KMS-11 (cell line): ENCODE data around the gene MMP14.

Source experiments
- H2AFZ ChIP-seq: fragments of 200-600 bp; sonication (generic); 2 replicates; pipeline ENCODE4 v1.6.1; 2016; ENCODE audit warnings: antibody characterized with exemption, mixed run types, low read depth
- H3K27ac ChIP-seq: fragments of 200-600 bp; sonication (generic); 2 replicates; pipeline ENCODE4 v1.6.1; 2016; ENCODE audit warnings: mild to moderate bottlenecking, mixed run types
- H3K27me3 ChIP-seq: fragments of 200-600 bp; sonication (generic); 2 replicates; pipeline ENCODE4 v1.6.1; 2017; ENCODE audit warnings: mild to moderate bottlenecking, low read depth, mixed run types, moderate library complexity; ENCODE audit not compliant: insufficient read depth
- H3K36me3 ChIP-seq: fragments of 200-600 bp; sonication (generic); 2 replicates; pipeline ENCODE4 v1.6.1; 2017; ENCODE audit warnings: mild to moderate bottlenecking, mixed run types; ENCODE audit not compliant: insufficient read depth
- H3K4me1 ChIP-seq: fragments of 200-600 bp; sonication (generic); 2 replicates; pipeline ENCODE4 v1.6.1; 2016; ENCODE audit warnings: mild to moderate bottlenecking, low read depth, mixed run types; ENCODE audit not compliant: poor library complexity, severe bottlenecking
- H3K4me2 ChIP-seq: fragments of 200-600 bp; sonication (generic); 2 replicates; pipeline ENCODE4 v1.7.0; 2016; ENCODE audit warnings: mild to moderate bottlenecking, mixed run types
- H3K4me3 ChIP-seq: fragments of 200-600 bp; sonication (generic); IDR thresholded peaks from 2 replicates; pipeline ENCODE4 v1.6.1; 2017; ENCODE audit warnings: low read depth, low read length, mixed read lengths; ENCODE audit not compliant: insufficient read depth
- H3K79me2 ChIP-seq: fragments of 200-600 bp; sonication (generic); 2 replicates; pipeline ENCODE4 v1.6.1; 2016; ENCODE audit warnings: low read depth, mixed run types; ENCODE audit not compliant: insufficient read depth
- H3K9ac ChIP-seq: fragments of 200-600 bp; sonication (generic); 2 replicates; pipeline ENCODE4 v1.6.1; 2016; ENCODE audit warnings: mild to moderate bottlenecking, mixed run types
- H4K20me1 ChIP-seq: fragments of 200-600 bp; sonication (generic); 2 replicates; pipeline ENCODE4 v1.6.1; 2016; ENCODE audit warnings: mild to moderate bottlenecking, mixed run types; ENCODE audit not compliant: insufficient read depth
- CTCF ChIP-seq: fragments of 200-600 bp; sonication (generic); conservative IDR thresholded peaks from 2 replicates; pipeline ENCODE4 v1.6.1; 2017; ENCODE audit warnings: low read depth, mild to moderate bottlenecking, antibody characterized with exemption, low read length, moderate library complexity, mixed read lengths

The MMP14 gene

GRCh38 chr14:22798528-22798927 lies 37.9 kb upstream of the MMP14 start:
- Histone ChIP-seq H4K20me1 (no peaks in the 10 kb centered on the region), H2AFZ (no peak overlapping the region), H3K36me3 (no peaks in the 10 kb centered on the region), H3K4me3 (no peak overlapping the region), H3K9ac (no peak overlapping the region), H3K4me1 (peaks cover 19% of the 10 kb centered on the region), H3K4me2 (no peak overlapping the region), H3K27ac (no peak overlapping the region), H3K27me3 (no peaks in the 10 kb centered on the region), H3K79me2 (no peaks in the 10 kb centered on the region)
- TF ChIP-seq CTCF, result no peak

- peaks cover 26% of the 10 kb centered on the region for H3K4me1 ChIP-seq
- no peak overlapping the region for H3K27ac ChIP-seq
- H2AFZ ChIP-seq, result no peak overlapping the region
- no peak overlapping the region for H3K4me3 ChIP-seq
- TF ChIP-seq CTCF, result no peak
- H3K27me3 ChIP-seq, result no peaks in the 10 kb centered on the region
- no peak overlapping the region for H3K4me2 ChIP-seq
- H4K20me1 ChIP-seq, result no peaks in the 10 kb centered on the region
- no peak overlapping the region for H3K9ac ChIP-seq
- no peaks in the 10 kb centered on the region for H3K36me3 ChIP-seq
- no peaks in the 10 kb centered on the region for H3K79me2 ChIP-seq
Measured at GRCh38 chr14:22800346-22800745, 36.0 kb upstream of the MMP14 start.

GRCh38 chr14:22801716-22802115 lies 34.7 kb upstream of the MMP14 start:
- Histone ChIP-seq H3K27ac (no peak overlapping the region), H3K4me1 (peaks cover 14% of the 10 kb centered on the region), H4K20me1 (no peaks in the 10 kb centered on the region), H3K4me2 (no peak overlapping the region), H3K4me3 (no peak overlapping the region), H3K9ac (no peak overlapping the region), H3K79me2 (no peaks in the 10 kb centered on the region), H2AFZ (no peak overlapping the region), H3K27me3 (no peaks in the 10 kb centered on the region), H3K36me3 (no peaks in the 10 kb centered on the region)
- TF ChIP-seq CTCF, result no peak

- no peak overlapping the region for H3K4me3 ChIP-seq
- H3K4me2 ChIP-seq, result no peak overlapping the region
- no peaks in the 10 kb centered on the region for H4K20me1 ChIP-seq
- peaks cover 8% of the 10 kb centered on the region for H3K4me1 ChIP-seq
- no peaks in the 10 kb centered on the region for H3K36me3 ChIP-seq
- no peak overlapping the region for H3K27ac ChIP-seq
- no peak overlapping the region for H2AFZ ChIP-seq
- no peaks in the 10 kb centered on the region for H3K79me2 ChIP-seq
- H3K9ac ChIP-seq, result no peak overlapping the region
- H3K27me3 ChIP-seq, result no peaks in the 10 kb centered on the region
- no peak for TF ChIP-seq CTCF
Measured at GRCh38 chr14:22802860-22803686, 33.3 kb upstream of the MMP14 start.
